Measurements from ENCODE around the gene ZBTB3.
A peak's percentile ranks its signal among the peaks of the same experiment; 100 is the strongest.
"Not testable (repeated sequence)": the region's sequence is repeated elsewhere in the genome, so short reads cannot be mapped to it uniquely, and the experiment has no call there.

The ZBTB3 gene

DNA sequence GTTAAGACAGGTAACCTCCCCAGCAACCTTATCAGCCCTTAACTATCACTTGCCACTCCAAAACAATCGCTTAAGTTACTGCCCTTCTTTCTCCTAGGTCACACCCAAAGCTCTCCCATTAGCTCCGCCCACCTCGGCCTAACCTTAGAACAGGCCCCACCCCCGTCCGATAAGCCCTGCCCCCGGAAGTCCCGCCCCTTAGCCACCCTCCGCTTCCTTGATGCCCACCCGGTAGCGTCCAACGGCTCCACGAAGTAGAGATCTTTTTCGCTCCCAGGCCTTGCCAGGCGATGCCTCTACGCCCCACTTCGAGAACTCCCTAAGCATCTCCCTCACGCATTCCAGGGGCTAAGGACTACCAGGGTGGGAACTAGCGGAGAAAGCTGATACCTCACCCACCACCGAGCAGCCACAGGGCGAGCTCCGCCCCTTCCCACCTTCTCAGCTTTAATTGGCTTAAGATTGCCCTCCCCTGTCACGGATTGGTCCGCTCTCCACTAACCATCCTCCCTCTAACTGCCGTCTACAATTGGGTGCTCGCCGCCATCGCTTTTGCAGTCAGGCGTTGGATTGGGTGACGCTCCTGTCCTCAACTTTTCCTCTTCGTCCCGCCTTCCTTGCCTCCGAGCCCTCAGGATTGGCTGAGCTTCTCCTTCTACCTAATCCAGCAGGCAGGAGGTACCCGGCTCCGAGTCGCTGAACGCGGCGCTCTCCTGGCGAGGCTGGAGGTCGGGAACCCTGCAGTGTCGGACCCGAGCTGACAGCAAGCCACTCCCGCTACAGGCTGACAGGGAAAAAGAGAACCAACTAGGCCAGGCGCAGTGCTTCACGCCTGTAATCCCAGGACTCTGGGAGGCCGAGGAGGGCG, at the start of gene ZBTB3:
Gene ZBTB3, minus strand, starts transcription at position 425 of the 868 bp plus-strand sequence. CDS start 496 bp downstream, outside the sequence.
- DNase-seq = peak; percentile 93

DNA sequence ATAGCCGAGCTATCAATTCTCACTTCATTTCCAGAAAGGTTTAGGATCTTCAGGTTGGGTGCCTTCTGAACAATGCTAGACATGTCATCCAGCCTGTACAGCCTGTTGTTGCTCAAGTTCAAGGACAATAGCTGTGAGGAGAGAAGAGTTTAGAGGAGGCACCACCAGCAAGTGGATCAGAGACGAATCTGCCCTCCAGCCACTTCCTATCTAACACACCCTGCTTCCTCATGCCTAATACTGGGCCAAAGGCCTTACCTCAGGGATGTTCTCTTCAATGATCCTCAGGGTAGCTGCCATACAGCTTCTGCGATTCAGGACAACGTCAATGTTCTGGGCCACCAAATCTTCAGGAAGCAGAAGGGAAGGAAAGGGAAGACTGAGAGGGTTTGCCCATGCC, 47.1 kb upstream of the ZBTB3 start:
- no peak for DNase-seq

DNA sequence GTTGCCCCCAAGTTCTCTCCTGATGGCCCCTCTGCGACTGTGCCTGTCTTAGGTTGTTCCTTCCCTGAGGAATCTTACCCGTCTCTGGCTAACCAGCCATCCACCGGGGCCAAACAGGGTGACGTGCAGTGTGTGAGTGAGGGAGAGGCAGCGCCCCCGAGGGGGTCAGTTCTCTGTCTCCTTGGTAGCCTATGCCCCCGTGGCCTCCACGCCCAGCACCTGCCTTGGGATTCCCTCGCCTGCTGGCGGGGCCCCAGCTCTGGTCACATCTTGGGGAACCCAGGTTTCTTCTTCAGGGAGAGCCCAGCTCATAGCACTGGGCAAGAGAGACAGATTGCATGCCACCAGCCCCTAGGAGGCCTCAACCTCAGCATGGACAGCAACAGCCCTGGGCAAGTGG, 45.5 kb upstream of the ZBTB3 start:
- DNase-seq = no peak

DNA sequence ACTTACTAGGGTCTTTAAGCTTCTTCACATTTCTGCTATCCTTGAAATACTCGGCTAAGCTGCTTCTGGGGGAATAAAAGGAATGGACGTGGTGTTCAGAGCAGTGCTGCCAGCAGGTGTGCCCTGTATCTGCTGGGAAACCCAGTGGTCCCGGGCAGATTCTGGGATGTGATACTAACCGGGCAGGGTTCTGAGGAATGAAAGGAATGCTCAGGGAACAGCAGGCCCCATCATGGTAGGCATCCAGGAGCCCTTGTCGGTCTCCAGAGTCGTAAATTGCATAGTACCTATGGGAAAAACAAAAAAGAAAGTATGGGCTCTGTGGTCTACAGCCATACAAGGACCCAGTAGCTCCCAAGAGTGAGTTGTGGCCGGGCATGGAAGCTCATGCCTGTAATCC, 42.3 kb upstream of the ZBTB3 start:
- DNase-seq = no peak

DNA sequence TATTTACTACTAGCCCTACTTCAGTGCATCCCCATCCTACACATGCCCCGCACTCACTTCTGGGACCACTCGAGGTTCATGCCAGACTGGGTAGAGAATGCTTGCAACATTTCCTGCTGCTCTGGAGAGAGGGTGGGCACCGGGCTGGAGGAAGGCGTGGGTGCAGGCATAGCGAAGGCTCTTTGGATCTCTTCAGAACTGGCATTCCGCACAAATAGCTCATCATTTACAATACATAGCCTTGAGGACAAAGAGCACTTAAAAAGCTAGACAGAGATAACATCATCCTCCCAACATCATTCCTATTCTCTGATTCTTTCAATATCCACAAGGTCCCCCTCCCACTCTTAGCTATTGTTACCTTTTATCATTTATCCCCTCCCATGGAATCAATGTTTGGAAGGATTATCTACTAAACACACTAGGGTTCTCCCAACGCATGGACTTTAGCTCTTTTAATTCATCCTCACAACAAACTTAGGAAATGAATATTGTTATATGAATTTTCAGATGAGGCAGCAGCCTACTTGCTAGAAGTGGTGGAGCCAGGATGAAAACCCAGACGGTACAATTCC, 40.3 kb upstream of the ZBTB3 start:
- no peak for DNase-seq

DNA sequence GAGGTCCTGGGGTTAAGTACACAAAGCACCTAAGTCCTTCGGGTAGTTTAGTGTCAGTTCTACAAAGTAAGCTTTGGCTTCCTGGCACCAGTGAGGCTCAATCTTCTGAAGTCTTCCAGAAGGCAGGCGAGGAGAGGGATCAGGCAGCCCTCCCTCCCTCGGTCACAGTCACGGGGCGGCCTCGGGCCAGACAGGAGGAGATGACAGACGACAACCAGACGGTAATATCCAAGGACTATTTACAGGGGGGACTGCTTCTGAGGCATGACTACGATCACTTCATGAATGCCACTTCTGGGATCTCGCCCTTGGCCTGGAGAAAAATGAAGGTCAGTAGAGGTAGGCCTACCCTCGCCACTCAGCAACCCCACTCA, 38.2 kb upstream of the ZBTB3 start:
- DNase-seq = no peak

DNA sequence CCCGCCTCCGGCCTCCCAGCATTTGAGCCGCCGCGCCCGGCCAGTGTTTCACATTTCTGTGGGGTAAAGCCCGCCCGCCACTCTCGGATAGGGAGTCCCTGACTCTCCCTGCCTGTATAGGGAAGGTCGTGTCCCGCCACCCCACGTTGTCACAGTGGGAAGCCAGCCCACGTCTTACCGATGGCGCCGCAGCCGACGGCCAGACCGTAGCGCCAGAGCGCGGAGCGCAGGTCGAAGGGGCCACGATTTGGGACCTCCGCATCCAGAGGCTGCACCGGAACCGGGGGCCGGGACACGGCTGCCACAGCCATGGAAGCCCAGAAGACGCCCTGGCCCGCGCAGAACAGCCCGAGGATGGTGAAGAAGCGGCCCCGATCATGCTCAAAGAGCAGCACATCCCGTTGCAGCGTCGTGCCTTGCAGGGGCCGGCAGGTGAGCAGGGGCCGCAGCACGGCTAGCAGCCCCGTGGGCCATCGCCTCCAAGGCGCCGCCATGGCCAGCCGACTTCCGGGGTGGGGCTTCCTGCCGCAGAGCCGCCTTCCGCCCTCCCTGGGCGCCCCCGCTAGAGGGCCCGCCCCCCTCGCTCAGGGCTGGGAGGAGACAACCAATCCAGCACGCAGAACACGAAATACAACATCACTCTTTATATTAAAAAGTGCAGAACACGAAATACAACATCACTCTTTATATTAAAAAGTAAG, 37.7 kb upstream of the ZBTB3 start, which contains the start of gene TMEM223:
Gene TMEM223, minus strand, starts transcription at position 506 of the 701 bp plus-strand sequence. Its CDS starts 12 bp downstream, at position 494.
- DNase-seq = peak; percentile 89

DNA sequence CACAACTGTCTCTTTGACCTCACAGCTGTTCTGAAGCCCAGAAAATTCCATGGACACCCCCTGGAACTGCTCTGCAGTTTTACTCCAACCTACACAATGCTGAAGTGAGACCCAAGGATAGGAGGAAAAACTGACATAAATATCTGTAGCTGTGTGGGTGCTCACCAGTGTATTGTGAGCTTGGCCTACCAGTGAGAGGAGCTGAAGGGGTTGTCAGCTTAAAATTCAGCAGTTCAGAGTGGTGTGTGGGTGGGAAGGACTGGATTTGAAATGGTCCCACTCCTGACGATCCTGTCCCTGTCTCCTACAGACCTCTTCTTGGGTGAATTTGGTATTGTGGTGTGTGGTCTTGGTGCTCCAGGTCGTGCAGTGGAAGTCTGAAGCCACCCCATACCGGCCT, 35.6 kb upstream of the ZBTB3 start:
- DNase-seq = no peak

DNA sequence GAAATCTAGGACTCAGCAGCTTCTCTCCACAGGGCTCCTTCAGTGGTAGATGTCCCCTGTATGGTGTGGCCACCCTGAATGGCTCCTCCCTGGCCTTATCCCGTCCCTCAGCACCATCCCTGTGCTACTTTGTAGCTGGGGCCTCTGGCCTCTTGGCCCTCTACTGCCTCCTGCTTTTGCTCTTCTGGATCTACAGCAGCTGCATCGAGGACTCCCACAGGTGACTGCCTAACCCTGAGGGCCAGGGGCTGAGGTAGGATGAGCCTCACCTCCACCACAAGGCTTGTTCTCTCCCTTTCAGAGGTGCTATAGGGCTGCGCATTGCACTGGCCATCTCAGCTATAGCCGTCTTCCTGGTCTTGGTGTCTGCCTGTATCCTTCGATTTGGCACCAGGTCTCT, 35.0 kb upstream of the ZBTB3 start:
- DNase-seq = no peak

DNA sequence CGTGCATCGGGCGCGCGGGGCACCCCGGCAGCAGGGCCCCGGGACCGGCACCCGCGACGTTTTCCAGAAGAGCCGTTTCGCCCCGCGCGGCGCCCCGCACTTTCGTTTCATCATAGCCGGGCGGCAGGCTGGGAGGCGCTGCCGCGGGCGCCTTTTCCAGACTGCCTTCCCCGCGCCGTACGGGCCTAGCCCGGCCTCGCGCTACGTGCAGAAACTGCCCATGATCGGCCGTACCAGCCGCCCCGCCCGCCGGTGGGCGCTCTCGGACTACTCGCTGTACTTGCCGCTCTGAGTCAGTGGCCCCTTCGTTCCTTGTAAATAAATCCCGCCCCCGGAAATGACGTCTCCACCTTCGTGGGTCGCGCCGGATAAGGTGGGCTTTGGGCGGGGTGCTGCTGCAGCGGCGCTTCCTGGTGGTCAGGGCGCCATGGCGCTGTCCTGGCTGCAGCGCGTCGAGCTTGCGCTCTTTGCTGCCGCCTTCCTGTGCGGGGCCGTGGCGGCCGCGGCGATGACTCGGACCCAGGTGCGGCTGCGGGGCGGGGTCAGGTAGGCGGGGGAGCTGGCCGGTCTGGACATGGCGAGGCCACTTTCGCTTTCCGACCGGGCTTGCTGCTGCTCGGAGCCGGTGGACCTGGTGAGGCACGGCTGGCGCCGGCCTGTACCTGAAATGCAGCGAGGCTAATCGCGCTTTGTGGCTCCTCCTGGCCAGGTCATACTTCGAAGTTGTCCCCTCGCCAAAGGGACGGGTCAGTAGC, 33.2 kb upstream of the ZBTB3 start, which contains the start of gene TMEM179B:
Gene TMEM179B, plus strand, starts transcription at position 398 of the 755 bp plus-strand sequence. Its CDS starts 30 bp downstream, at position 428.
- peak; percentile 92 for DNase-seq

DNA sequence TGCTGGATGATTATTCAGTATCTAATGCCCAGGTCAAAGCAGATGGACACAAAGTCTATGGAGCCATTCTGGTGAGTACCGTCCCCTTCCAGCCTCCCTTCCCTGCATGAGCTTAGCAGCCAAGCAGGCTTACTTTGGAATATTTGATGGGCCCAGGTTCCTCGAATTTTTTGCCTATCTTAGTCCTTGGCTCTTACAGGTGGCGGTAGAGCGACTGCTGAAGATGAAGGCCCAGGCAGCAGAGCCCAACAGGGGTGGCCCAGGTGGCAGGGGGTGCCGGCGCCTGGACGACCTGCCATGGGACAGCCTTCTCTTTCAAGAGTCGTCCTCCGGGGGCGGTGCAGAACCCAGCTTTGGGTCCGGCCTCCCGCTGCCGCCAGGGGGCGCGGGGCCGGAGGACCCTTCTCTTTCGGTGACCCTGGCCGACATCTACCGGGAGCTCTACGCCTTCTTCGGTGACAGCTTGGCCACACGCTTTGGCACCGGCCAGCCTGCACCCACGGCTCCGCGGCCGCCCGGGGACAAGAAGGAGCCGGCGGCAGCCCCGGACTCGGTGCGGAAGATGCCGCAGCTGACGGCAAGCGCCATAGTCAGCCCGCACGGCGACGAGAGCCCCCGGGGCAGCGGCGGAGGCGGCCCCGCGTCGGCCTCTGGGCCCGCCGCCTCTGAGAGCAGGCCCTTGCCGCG, 32.5 kb upstream of the ZBTB3 start:
- DNase-seq = peak; percentile 80

DNA sequence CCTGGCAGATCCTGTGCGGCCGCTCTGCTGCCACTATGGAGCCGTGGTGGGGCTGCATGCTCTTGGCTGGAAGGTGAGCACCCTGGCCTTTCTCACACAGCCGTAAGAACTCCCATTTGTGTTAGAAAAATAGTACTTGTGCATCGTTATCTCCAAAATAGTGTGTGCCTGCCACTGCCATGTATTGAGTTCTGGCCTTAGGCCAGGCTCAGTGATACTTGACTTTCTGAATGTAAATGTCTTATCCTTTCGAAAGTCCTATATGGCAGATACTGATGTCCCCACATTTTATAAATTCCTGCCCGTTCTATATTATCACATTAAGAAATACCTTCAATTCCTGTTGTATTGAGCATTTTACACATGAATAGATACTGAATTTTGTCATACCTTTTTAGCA, 28.8 kb upstream of the ZBTB3 start:
- no peak for DNase-seq

DNA sequence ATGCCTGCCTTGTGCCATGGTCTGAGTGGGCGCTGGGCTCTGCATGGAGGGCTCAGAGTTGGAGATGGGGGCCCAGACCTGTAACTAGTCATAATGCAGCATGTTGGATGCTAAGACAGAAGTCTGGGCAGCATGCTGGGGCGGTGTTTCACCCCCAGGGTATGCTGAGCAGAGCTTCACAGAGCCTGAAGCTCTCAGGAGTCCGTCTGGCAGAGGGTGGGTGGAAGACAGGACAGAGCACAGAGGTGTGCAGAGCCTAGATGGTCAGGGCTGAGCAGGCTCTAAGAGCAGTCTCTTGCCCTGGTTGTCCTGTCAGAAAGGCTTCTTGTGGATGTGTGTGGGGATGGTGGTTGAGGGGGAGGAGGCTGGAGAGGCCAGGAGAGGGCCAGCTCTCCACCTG, 24.5 kb upstream of the ZBTB3 start:
- no peak for DNase-seq

DNA sequence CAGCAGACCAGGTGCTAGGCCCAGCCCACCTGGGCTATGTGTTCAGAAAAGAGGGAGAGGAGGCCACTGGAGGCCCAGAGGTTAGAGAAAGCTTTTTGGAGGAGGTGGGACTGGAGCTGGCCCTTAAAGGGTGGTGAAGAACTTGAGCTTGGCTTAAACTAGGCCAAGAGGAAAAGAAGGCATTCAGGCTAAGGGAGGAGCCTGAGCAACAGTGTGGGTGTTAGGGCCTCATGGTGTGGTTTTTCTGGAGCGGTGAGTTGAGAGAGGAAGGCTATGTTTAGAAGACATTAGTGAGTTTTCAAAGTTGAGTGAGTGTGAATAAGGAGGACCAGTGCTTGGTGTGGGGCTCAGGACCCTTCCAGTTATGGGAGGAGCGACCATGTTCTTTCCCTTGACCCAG, 23.4 kb upstream of the ZBTB3 start:
- DNase-seq = no peak

DNA sequence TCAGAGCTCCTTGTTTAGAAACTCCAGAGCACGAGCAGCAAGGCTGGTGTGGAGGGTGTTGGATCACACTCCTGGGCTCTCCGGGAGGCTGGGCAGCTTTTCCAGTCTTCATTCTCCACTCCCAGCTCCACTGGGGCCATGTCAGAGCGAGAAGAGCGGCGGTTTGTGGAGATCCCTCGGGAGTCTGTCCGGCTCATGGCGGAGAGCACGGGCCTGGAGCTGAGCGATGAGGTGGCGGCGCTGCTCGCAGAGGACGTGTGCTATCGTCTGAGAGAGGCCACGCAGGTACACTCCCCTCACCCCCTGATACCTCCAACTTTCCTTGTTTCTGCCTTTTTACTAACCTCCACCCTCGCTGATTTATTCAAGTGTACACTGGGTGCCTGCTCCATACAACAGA, 21.7 kb upstream of the ZBTB3 start:
- no peak for DNase-seq

DNA sequence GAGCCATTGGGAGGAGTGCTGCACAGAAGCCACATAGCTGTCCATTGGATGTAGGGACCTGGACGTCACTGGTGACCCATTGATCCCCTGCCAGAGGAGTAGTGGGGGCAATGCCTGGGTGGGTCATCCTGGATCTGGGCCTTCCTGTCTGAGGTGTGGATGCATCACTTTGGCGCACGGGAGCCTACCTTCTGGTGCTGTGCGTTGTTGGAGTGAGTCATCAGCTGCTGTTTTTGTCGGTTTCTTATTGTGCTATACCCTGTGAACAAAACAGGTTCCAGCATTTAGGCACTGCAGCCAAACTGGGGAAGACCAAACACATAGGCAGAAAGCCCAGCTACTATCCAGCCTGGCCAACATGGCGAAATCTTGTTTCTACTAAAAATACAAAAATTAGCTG, 20.4 kb upstream of the ZBTB3 start:
- DNase-seq = no peak

DNA sequence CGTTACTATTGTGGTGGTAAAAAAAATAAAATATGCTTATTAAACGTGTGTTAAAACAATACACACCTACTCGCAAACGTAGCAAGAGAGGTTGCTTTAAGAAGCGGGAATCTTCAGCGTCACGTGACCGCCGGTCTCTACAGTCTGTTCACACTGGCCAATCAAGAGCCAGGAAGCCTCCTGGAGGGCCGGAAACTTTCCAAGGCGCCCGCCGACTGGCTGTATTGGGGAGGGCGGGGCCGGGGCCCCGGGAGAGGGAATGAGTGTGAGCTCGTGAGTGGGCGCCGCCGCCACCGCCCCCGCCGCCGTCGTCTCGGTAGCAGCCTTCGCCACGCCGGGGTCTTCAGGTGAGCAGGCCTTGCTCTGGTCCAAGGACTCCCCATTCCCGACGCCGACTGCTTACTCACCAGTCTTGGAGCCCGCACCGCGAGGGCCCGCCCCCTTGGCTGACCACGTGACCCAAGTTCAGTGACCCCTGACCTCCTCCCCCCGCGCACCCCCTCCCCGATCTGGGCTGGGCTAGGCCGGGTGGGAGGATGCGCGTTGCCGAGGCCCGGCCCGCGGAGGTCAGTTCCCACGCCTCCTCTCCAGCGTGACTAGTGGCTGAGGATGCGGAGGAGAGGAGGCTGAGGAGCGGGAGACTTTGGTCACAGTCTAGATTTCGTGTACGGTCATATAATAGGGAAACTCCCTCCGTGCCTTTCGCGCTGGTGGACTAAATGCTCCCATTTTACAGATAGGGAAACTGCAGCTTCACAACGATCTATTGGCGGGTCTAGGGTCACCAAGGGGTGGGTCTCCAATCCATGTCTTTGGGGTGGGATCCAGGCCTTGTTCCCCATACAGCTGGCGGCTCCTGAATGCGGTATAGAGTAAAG, 17.4 kb upstream of the ZBTB3 start, which contains the start of gene TAF6L:
Gene TAF6L, plus strand, starts transcription at position 253 of the 878 bp plus-strand sequence. CDS start 4,388 bp downstream, outside the sequence.
- peak; percentile 90 for DNase-seq

DNA sequence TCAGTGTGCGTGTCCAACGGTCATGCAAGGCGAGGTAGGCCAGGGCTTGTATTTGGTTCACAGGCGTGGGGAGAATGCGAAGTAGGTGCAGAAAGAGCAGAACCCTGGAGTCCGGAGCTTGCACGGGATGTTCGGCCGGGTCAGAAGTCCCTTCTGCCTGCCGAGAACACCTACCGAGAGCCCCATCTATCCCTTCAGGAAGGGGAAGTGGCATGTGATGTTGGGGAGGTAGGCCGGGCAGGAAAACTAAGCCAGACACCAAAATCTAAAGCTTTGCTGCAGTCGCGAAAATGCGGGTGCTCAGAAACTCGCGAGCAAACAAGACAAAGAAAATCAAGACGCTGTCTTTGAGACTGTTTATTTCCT, 16.8 kb upstream of the ZBTB3 start:
- DNase-seq = no peak

DNA sequence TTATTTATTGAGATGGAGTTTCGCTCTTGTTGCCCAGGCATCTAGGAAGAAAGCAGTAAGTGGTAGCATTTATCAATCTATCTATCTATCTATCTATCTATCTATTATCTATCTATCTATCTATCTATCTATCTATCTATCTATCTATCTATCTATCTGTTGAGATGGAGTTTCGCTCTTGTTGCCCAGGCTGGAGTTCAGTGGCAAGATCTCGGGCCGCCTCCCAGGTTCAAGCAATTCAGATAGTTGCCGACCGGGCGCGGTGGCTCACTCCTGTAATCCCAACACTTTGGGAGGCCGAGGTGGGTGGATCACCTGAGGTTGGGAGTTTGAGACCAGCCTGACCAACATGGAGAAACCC, 6.9 kb upstream of the ZBTB3 start:
- DNase-seq = not testable (repeated sequence)

DNA sequence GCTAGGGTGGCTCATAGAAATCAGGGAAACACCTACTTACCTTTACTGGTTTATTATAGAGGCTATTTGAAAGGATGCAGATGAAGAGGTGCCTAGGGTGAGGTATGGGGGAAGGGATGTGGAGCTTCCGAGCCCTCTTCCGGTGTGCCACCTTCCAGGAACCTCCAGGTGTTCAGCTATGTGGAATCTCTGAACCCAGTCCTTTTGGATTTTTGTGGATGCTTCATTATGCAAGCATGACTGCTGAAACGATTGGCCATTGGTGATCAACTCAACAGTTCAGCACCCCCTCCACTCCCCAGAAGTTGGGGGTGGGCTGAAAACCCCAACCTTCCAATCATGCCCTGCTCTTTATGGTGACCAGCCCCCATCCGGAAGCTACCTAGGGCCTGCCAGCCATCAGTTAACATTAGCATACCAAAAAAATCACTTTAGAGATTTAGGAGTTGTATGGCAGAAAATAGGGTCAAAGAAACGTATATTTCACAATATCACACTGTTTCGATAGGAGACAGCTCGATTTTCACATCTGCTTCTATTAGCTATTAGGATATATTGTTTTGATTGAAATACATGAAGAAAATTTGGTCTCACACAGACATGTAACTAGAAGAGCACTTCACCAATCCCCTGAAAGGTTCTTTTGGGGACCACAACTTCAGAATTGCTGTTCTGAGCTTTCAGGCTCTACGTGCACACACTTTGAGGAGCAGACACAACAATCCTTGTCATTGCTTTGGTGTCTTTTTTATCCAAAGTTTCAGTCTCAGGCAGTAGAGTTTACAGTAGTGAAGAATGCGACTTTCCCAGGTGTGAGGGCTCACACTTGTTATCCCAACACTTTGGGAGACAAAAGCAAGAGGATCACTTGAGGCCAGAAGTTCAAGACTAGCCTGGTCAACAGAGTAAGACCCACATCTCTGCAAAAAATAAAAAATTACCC, 4.2 kb upstream of the ZBTB3 start:
- no peak for DNase-seq
